VCaP (cell line): ENCODE results near the gene TRAIP.

Experiments
- H3K27ac ChIP-seq: fragments of 450-650 bp; 2 replicates; pipeline ENCODE4 v1.5.1; 2017
- CTCF ChIP-seq: fragments of 450-650 bp; conservative IDR thresholded peaks from 2 replicates; pipeline ENCODE4 v1.5.1; 2017; ENCODE audit warnings: mild to moderate bottlenecking, moderate library complexity

The TRAIP gene

GRCh38 chr3:49807431-49808114, 48.8 kb downstream of the TRAIP start:
- no peak overlapping the region for H3K27ac ChIP-seq
- no peak for TF ChIP-seq CTCF

- no peak overlapping the region for H3K27ac ChIP-seq
- TF ChIP-seq CTCF: no peak
These were observed 49.5 kb downstream of the TRAIP start for GRCh38 chr3:49806850-49807249.

DNA sequence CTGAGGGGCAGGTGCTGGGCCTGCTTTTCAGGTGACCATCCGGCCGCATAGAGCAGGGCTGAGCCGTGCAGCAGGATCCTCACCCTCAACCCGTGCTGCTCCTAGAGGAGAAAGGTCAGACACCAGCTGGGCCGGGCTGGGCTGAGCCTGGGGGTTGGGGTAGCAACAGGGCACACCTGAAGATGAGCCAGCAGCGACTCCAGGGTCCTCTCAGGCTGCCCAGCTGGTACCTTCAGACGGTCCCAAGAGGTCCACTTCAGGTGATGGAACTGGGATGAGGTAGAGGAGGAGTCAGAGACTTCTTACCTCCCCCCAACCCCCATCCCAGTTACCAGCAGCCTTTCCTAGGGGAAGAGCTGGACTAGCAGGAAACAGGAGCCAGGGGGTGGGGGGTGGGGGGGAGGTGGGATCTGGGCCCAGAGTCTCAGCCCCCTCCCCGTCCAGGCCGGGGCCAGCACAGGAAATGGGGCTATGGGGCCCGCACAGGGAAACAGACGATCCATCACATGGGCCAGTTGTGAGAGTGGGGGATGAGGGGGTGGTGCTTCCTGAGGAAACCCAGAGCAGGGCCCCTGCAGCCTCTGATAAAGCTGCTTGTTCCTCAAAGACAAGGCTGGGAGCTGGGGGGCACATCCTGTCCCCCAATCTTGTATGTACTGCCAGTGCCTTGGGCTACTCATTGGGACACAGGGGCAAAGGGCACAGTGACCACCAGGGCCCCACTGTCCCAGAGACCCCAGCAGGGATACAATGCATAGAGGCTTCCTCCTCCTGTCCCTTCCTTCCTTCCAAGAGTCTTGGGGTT, 50.3 kb downstream of the TRAIP start:
- H3K27ac ChIP-seq: peak overlapping the region; percentile 76
- no peak for TF ChIP-seq CTCF

DNA sequence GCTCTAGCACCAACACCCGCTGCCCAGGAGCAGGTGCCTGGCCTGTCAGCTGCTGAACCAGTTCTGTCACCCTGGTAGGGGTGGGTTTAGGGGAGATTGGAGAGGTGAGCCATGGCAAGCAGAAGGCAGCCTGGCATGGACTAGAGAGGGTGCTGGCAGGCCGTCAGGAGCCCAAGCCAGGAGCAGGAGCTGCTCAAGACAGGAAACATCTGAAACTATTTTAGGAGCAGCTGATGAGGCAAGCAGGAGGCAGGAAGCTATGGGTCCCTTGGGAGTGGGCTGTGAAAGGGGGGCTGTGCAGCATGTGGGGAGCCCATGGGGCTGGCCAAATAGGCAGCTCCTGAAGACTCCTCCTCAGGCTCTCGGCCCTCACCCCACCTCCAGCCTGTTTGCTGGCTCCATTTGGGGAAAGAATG, 51.0 kb downstream of the TRAIP start:
- TF ChIP-seq CTCF: no peak
- H3K27ac ChIP-seq: peak overlapping the region; percentile 76

DNA sequence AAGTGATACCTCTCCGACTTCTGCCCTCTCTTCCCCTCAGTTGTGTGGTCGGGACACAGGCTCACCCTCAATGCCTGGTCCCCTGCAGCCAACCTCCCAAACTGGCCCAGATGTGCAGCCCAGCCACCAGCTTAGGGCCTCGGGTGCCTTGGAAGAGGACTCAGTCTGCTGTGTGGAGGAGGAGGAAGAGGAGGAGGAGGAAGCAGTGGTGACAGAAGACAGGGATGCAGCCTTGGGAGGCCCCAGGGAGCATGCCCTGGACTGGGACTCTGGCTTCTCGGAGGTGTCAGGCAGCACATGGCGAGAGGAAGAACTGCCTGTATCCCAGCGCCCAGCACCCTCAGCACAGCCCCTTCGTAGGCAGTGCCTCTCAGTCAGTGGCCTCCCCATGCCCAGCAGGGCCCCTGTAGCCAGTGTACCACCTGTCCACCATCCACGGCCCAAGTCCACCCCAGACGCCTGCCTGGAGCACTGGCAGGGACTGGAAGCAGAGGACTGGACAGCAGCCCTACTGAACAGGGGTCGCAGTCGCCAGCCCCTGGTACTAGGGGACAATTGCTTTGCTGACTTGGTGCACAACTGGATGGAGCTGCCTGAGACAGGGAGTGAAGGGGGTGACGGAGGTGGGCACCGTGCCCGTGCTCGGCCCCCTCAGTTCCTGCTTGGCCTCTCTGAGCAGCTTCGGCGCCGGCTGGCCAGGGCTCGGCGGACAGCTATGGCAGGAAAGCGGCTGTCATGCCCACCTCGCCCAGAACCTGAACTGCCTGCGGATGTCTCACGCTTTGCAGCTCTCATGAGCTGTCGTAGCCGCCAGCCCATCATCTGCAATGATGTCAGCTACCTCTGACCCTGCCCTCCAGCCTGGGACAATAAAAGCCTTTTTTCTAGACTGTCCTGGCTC, 52.0 kb downstream of the TRAIP start:
- peak overlapping the region; percentile 76 for H3K27ac ChIP-seq
- no peak for TF ChIP-seq CTCF

DNA sequence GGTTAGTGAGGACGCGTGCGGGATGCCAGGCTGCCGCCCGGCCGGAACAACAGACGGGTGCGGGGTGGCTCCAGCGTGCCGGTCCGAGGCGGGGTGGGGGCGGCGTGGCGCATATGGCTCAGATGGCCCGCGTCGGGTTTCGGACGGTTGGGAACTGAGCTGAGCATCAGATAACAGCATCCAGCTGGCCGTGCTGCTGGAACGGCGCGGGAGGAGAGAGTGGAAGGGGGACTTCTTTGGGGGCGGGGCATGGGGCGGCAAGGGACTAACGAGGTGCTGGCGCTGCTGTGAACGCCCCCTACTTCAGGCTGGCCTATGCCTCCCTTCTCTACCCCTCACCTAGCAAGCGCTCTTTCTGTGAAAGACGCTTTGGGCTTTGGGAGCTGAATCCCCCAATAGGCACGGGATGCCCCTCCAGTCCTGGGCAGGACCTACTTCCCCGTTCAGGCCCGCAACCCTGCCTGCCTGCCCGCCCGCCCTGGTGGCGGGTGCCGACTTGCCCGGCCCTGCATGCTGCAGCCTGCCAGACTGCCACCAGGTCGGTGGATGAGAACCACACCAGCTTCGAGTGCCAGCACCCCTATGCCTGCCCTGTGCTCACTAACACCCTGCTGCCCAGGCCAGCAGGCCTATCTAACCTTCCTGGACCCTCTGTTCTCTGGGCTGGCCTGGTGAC, 52.8 kb downstream of the TRAIP start:
- TF ChIP-seq CTCF: no peak
- H3K27ac ChIP-seq: peak overlapping the region; percentile 76; the same call in 1 of the 2 replicates
